Mesenteric fat pad (tissue), 1 donor: ENCODE results near the gene AIF1. TPM values are rescaled to one million over a fixed set of nuclear protein-coding genes. Genes with fewer than 3 reads are reported as not detected.

ENCODE experiments used
- DNase-seq: peaks from one replicate; pipeline ENCODE4 v3.0.0-alpha.2; 2020; ENCODE audit warnings: low spot score
- long read RNA-seq: library from polyadenylated mRNA; unstranded; transcript quantifications from one replicate; pipeline ENCODE4 v2.0.0, GENCODE V29; 2020
- total RNA-seq: library from RNA; stranded (reverse); fragmentation: NEBNext Ultra II Directional; extraction: Animal tissue kit (Norgen Biotek cat#: 25700); gene quantifications from one replicate; pipeline ENCODE4 v1.2.1, GENCODE V29; 2021
- donor health status: DM: yes; HTN: yes; CAD: no.

Gene AIF1
- total RNA-seq: 60.1 TPM
- long read RNA-seq, partial matches to known transcripts: 4 of 12 reads
- long read RNA-seq, other reads (novel, unspliced or antisense): 0 of 12 reads

DNA sequence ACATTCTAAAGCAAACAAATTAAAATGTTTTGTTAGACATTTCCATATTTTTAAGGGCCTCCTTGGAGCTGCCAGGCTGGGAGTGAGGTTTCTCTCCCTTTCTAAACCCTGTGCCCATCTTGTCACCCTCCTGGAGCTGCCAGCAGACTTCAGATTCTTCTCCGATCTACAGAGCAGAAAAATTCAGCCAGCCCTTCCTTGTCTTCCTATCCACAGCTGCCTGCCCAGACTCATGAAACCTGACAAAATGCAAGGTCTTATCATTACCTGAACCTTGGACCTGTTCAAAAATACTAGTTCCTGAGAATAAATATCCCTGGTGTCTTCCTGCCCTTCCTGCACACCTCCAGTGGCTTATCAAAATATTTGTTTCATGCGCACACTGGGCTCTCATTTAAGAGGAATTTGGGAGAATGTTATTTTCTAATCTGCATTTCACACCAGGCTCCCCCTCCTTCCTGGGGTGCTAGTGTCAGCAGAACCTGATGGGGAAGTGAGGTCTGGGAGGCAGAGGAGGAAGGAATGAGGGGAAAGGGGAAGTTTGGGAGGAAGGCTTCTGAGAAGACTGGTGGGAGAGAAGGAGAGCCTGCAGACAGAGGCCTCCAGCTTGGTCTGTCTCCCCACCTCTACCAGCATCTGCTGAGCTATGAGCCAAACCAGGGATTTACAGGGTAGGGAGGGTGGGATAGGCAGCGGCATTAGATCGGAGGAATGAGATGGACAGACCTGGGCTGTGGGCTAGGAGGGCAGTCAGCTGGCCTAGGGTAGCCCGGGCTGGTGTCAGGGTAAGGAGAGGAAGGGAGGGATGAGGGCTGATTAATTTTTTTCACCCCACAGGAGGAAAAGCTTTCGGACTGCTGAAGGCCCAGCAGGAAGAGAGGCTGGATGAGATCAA, at the start of gene AIF1:
AIF1 (plus strand) TSS at position 551 of the 895 bp plus-strand sequence; CDS start at position 647, 96 bp downstream.
- DNase-seq: no peak

GRCh38 chr6:31567531-31568370, 47.3 kb upstream of the AIF1 start:
- no peak for DNase-seq

DNA sequence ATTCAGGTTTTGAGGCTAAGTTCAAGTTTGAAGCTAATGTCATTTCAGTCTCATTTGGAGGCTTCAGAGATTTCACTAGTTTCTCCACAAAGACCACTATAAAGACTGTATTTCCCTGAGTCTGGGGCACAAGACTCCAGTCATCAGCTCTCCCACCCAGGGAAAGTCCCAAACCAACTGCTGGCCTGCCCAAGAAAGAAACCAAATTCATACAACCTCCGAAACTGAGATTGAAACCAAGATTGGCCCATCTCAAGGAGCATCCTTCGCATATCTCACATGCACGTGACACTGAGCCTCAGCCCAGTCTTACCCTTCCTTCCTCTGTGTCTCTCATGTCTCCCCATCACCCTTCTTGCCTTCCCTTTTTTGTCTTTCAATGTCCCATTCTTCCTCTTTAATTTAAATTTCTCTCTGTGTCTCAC, 46.5 kb upstream of the AIF1 start:
- no peak for DNase-seq

- no peak for DNase-seq
Measured at GRCh38 chr6:31569861-31570536, 45.0 kb upstream of the AIF1 start.

GRCh38 chr6:31572041-31572911, 42.8 kb upstream of the AIF1 start, which contains the start of gene LTA:
TSS of gene LTA (plus strand) at chr6:31572289. CDS start at chr6:31572743, 454 bp downstream.
- DNase-seq: no peak

GRCh38 chr6:31573239-31574105, 41.6 kb upstream of the AIF1 start:
- no peak for DNase-seq

DNA sequence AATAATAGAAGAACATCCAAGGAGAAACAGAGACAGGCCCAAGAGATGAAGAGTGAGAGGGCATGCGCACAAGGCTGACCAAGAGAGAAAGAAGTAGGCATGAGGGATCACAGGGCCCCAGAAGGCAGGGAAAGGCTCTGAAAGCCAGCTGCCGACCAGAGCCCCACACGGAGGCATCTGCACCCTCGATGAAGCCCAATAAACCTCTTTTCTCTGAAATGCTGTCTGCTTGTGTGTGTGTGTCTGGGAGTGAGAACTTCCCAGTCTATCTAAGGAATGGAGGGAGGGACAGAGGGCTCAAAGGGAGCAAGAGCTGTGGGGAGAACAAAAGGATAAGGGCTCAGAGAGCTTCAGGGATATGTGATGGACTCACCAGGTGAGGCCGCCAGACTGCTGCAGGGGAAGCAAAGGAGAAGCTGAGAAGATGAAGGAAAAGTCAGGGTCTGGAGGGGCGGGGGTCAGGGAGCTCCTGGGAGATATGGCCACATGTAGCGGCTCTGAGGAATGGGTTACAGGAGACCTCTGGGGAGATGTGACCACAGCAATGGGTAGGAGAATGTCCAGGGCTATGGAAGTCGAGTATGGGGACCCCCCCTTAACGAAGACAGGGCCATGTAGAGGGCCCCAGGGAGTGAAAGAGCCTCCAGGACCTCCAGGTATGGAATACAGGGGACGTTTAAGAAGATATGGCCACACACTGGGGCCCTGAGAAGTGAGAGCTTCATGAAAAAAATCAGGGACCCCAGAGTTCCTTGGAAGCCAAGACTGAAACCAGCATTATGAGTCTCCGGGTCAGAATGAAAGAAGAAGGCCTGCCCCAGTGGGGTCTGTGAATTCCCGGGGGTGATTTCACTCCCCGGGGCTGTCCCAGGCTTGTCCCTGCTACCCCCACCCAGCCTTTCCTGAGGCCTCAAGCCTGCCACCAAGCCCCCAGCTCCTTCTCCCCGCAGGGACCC, 40.6 kb upstream of the AIF1 start:
- DNase-seq: no peak

GRCh38 chr6:31575335-31575901, 39.6 kb upstream of the AIF1 start, which contains the start of gene TNF:
TSS of gene TNF (plus strand) at chr6:31575565. CDS start at chr6:31575742, 177 bp downstream.
- DNase-seq: no peak

DNA sequence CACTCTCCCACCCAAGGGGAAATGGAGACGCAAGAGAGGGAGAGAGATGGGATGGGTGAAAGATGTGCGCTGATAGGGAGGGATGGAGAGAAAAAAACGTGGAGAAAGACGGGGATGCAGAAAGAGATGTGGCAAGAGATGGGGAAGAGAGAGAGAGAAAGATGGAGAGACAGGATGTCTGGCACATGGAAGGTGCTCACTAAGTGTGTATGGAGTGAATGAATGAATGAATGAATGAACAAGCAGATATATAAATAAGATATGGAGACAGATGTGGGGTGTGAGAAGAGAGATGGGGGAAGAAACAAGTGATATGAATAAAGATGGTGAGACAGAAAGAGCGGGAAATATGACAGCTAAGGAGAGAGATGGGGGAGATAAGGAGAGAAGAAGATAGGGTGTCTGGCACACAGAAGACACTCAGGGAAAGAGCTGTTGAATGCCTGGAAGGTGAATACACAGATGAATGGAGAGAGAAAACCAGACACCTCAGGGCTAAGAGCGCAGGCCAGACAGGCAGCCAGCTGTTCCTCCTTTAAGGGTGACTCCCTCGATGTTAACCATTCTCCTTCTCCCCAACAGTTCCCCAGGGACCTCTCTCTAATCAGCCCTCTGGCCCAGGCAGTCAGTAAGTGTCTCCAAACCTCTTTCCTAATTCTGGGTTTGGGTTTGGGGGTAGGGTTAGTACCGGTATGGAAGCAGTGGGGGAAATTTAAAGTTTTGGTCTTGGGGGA, 38.9 kb upstream of the AIF1 start:
- no peak for DNase-seq

GRCh38 chr6:31576897-31577578, 38.0 kb upstream of the AIF1 start:
- DNase-seq: no peak

GRCh38 chr6:31577579-31577966, 37.5 kb upstream of the AIF1 start:
- DNase-seq: no peak

DNA sequence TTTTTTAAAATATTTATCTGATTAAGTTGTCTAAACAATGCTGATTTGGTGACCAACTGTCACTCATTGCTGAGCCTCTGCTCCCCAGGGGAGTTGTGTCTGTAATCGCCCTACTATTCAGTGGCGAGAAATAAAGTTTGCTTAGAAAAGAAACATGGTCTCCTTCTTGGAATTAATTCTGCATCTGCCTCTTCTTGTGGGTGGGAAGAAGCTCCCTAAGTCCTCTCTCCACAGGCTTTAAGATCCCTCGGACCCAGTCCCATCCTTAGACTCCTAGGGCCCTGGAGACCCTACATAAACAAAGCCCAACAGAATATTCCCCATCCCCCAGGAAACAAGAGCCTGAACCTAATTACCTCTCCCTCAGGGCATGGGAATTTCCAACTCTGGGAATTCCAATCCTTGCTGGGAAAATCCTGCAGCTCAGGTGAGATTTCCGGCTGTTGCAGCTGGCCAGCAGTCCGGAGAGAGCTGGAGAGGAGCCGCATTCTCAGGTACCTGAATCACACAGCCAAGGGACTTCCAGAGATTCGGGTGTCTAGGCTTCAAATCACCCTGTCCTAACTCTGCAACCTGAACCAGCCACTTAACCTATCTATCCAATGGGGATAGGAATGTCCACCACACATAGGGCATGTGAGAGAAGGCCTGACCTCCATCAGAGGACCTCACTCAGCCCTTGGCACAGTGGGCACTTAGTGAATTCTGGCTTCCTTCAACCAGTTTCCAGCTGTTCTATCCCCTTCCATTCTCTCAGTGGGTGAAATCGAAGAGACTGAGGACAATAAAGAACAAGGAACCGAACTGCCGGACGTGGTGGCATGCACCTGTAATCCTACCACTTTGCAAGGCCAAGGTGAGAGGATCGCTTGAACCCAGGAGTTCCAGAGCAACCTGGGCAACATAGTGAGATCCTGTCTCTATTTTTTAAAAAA, 36.6 kb upstream of the AIF1 start:
- no peak for DNase-seq

GRCh38 chr6:31579119-31579505, 35.9 kb upstream of the AIF1 start:
- no peak for DNase-seq

GRCh38 chr6:31579546-31580437, 35.2 kb upstream of the AIF1 start:
- no peak for DNase-seq
